Stimulated activated CD8-positive, alpha-beta memory T cell treated with anti-CD3 and anti-CD28 coated beads, Interleukin-4, amount 100 ng/mL, for 1 hour (primary cell): ENCODE results near the gene TMOD2.

Experiments used
- DNase-seq, 2 donors: peaks; one replicate each; pipeline ENCODE4 v3.0.0-alpha.2; 2020; ENCODE audit warnings: low read depth in 2 of 2, low spot score in 1 of 2

Gene TMOD2

GRCh38 chr15:51849860-51850259 lies 98.5 kb downstream of the TMOD2 start:
- DNase-seq = no peak

DNA sequence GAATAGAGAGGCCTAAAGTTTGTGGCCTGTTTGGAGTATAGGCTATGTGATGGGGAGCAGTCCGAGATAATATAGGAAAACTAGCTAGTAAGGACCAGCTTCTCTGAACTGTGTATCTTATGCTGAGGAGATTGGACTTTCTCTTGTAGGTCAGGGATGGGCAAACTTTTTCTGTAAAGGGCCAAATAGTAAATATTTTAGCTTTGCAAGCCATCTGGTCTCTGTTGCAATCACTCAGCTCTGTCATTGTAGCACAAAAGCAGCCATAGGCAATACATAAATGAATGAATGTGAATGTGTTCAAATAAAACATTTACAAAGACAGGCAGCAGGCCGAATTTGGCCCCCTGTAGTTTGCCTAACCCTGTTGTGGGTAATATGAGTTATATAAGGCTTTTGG lies 102.6 kb downstream of the TMOD2 start:
- DNase-seq = no peak

DNA sequence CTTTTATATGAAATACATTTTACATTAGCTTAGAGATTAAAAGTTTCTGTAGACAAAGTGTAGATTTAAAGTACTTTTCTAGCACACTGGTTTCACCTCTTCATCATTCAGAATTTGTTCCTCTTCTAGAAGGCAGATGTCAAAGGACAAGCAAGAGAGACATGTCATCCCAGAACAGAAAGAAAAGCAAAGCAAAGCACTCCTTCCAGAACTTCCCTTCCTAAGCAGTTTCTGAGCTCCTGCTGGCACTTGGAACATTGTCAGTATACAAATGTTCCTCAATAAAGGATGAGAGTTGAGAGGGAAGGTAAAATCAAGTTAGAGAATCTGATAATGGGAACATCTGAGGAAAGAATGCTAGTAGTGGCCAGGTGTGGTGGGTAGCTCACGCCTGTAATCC lies 104.2 kb downstream of the TMOD2 start:
- DNase-seq = no peak

- DNase-seq = no peak
These were observed 105.5 kb downstream of the TMOD2 start for GRCh38 chr15:51856714-51857380.

GRCh38 chr15:51861557-51862359 lies 110.4 kb downstream of the TMOD2 start:
- DNase-seq = peak; percentile 25 to 41

- no peak for DNase-seq
These were observed 111.7 kb downstream of the TMOD2 start for GRCh38 chr15:51863131-51863530.

GRCh38 chr15:51864408-51865056 lies 113.1 kb downstream of the TMOD2 start:
- no peak for DNase-seq

DNA sequence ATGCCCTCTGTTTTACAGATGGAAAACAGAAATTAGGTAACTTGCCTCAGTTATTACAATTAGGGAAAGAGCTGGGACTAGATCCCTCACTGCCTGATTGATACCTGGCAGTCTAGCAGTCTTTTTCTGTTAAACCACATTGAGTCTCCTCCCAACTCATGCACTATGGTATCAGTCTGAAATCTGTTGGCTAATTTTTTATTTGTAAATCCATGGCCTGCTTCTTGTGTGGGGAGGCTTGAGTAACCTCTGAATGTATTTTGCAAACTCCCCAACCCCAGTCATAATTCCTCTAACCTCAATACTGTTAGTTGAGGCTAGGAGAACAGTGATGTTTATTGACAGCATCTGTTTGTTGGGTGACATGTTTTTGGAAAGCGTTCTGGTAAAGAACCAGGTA lies 113.9 kb downstream of the TMOD2 start:
- DNase-seq = no peak
